H1 (cell line): ENCODE results near the gene ZBTB40. TPM values are rescaled to one million over a fixed set of nuclear protein-coding genes. Genes with fewer than 3 reads are reported as not detected.

Experiments
- CTCF ChIA-PET: fragments of 300-600 bp; sonication (Branson Sonifier 250); formaldehyde crosslinking; loops from one replicate; lab custom pipeline; 2021; ENCODE audit not compliant: partially characterized antibody; lab: Charles Lee
- POLR2A ChIA-PET: fragments of 300-600 bp; sonication (Branson Sonifier 250); formaldehyde crosslinking; loops from one replicate; lab custom pipeline; 2021; ENCODE audit warnings: inconsistent platforms; ENCODE audit not compliant: partially characterized antibody; lab: Charles Lee
- DNase-seq, 2 experiments: peaks; one replicate each; pipeline versions ENCODE4 v3.0.0 to v3.0.0-alpha.2; 2010 to 2022; ENCODE audit warnings: low spot score in 2 of 2, low read depth in 1 of 2, mixed read lengths in 1 of 2
- FAIRE-seq: peaks from 2 replicates; lab custom pipeline; 2011; peaks lifted over from hg19 to GRCh38; lab: Jason Lieb, UNC
- H2AFZ ChIP-seq: 2 replicates; pipeline ENCODE4 v1.8.1; 2012; ENCODE audit warnings: low read length, inconsistent platforms
- H2AK5ac ChIP-seq: 2 replicates; pipeline ENCODE4 v1.6.1; 2013; ENCODE audit warnings: low read depth, low read length
- H2BK120ac ChIP-seq: replicated peaks from 2 replicates; pipeline ENCODE3; 2013; ENCODE audit warnings: low read depth, low read length, inconsistent platforms
- H2BK12ac ChIP-seq: 2 replicates; pipeline ENCODE4 v1.6.1; 2013; ENCODE audit warnings: low read depth, low read length
- H2BK15ac ChIP-seq: 2 replicates; pipeline ENCODE4 v1.6.1; 2013; ENCODE audit warnings: low read length
- H2BK20ac ChIP-seq: 2 replicates; pipeline ENCODE4 v1.6.1; 2013; ENCODE audit warnings: low read length
- H2BK5ac ChIP-seq: 2 replicates; pipeline ENCODE4 v1.6.1; 2013; ENCODE audit warnings: low read depth, low read length
- H3K14ac ChIP-seq: 2 replicates; pipeline ENCODE4 v1.6.1; 2013; ENCODE audit warnings: inconsistent platforms; ENCODE audit not compliant: insufficient read length
- H3K18ac ChIP-seq: 2 replicates; pipeline ENCODE4 v1.6.1; 2013; ENCODE audit warnings: low read length; ENCODE audit errors: extremely low read depth
- H3K23ac ChIP-seq: 2 replicates; pipeline ENCODE4 v1.6.1; 2013; ENCODE audit warnings: inconsistent platforms; ENCODE audit not compliant: insufficient read length
- H3K23me2 ChIP-seq: 2 replicates; pipeline ENCODE4 v1.6.1; 2013; ENCODE audit warnings: low read depth, low read length
- H3K27ac ChIP-seq: 2 replicates; pipeline ENCODE4 v1.6.1; 2011; ENCODE audit warnings: low read depth, low read length, inconsistent platforms
- H3K27me3 ChIP-seq, 4 experiments: replicated peaks in 1 of 4; 1 replicate in 1 of 4; 2 replicates in 3 of 4; pipeline versions ENCODE4 v1.6.1 to v1.8.1; 2011 to 2013; ENCODE audit warnings: low read length in 3 of 4, mild to moderate bottlenecking in 3 of 4, inconsistent platforms in 2 of 4, mixed read lengths in 2 of 4, moderate library complexity in 1 of 4; ENCODE audit not compliant: control insufficient read depth in 3 of 4, insufficient read depth in 3 of 4; ENCODE audit errors: extremely low read depth in 1 of 4
- H3K36me3 ChIP-seq, 4 experiments: 2 replicates each; pipeline versions ENCODE4 v1.6.1 to v1.8.1; 2011 to 2013; ENCODE audit warnings: mild to moderate bottlenecking in 4 of 4, low read length in 3 of 4, moderate library complexity in 2 of 4, control low read depth in 1 of 4, inconsistent platforms in 1 of 4; ENCODE audit not compliant: insufficient read depth in 4 of 4, control insufficient read depth in 2 of 4
- H3K4ac ChIP-seq: replicated peaks from 2 replicates; pipeline ENCODE3; 2013; ENCODE audit warnings: low read length, low read depth, mixed read lengths, inconsistent platforms; ENCODE audit not compliant: insufficient read length
- H3K4me1 ChIP-seq, 4 experiments: replicated peaks in 1 of 4; 1 replicate in 1 of 4; 2 replicates in 3 of 4; pipeline versions ENCODE4 v1.6.1 to v1.8.1; 2011 to 2013; ENCODE audit warnings: low read length in 3 of 4, inconsistent platforms in 2 of 4, mixed read lengths in 1 of 4; ENCODE audit not compliant: insufficient read depth in 4 of 4, control insufficient read depth in 3 of 4
- H3K4me2 ChIP-seq, 2 experiments: 2 replicates each; pipeline versions ENCODE4 v1.6.1 to v1.8.1; 2011 to 2013; ENCODE audit warnings: low read depth in 2 of 2, low read length in 2 of 2, control low read depth in 1 of 2, inconsistent platforms in 1 of 2, mild to moderate bottlenecking in 1 of 2; ENCODE audit not compliant: insufficient read depth in 1 of 2
- H3K4me3 ChIP-seq, 4 experiments: fragments of 200-600, 300-600 bp in 1 of 4; sonication (generic), shearing (Covaris generic), sonication (Bioruptor Twin) in 1 of 4; 2 replicates each; pipeline versions ENCODE4 v1.5.1 to v1.8.1; 2011 to 2016; ENCODE audit warnings: low read length in 4 of 4, low read depth in 3 of 4, control low read depth in 2 of 4, inconsistent platforms in 2 of 4, mild to moderate bottlenecking in 2 of 4, mixed read lengths in 1 of 4, moderate library complexity in 1 of 4; ENCODE audit not compliant: insufficient read depth in 2 of 4; ENCODE audit errors: extremely low read depth in 1 of 4
- H3K56ac ChIP-seq: replicated peaks from 2 replicates; pipeline ENCODE3; 2013; ENCODE audit warnings: low read depth, mild to moderate bottlenecking, mixed read lengths, low read length, inconsistent platforms; ENCODE audit not compliant: insufficient read length
- H3K79me1 ChIP-seq: 2 replicates; pipeline ENCODE4 v1.6.1; 2013; ENCODE audit warnings: low read depth, low read length, control low read depth
- H3K79me2 ChIP-seq, 2 experiments: 2 replicates each; pipeline versions ENCODE4 v1.6.1 to v1.8.1; 2012 to 2013; ENCODE audit warnings: low read length in 2 of 2, mild to moderate bottlenecking in 2 of 2, inconsistent platforms in 1 of 2; ENCODE audit not compliant: insufficient read depth in 2 of 2, control insufficient read depth in 1 of 2
- H3K9ac ChIP-seq, 4 experiments: replicated peaks in 1 of 4; 1 replicate in 1 of 4; 2 replicates in 3 of 4; pipeline versions ENCODE4 v1.6.1 to v1.8.1; 2011 to 2013; ENCODE audit warnings: low read depth in 3 of 4, low read length in 3 of 4, control low read depth in 2 of 4, mild to moderate bottlenecking in 2 of 4, moderate library complexity in 2 of 4, inconsistent platforms in 1 of 4; ENCODE audit errors: extremely low read depth in 1 of 4
- H3K9me3 ChIP-seq, 2 experiments: 2 replicates each; pipeline versions ENCODE4 v1.6.1 to v1.8.1; 2012 to 2013; ENCODE audit warnings: mild to moderate bottlenecking in 2 of 2, moderate library complexity in 2 of 2, control low read depth in 1 of 2, inconsistent platforms in 1 of 2, low read depth in 1 of 2, low read length in 1 of 2, mixed read lengths in 1 of 2; ENCODE audit not compliant: insufficient read depth in 2 of 2
- H4K20me1 ChIP-seq, 2 experiments: replicated peaks in 1 of 2; 2 replicates each; pipeline versions ENCODE3 to v1.8.1; 2011 to 2013; ENCODE audit warnings: inconsistent platforms in 2 of 2, low read length in 2 of 2, mild to moderate bottlenecking in 1 of 2; ENCODE audit not compliant: insufficient read depth in 2 of 2, control insufficient read depth in 1 of 2
- H4K5ac ChIP-seq: 2 replicates; pipeline ENCODE4 v1.6.1; 2013; ENCODE audit warnings: low read length, low read depth, mixed read lengths, inconsistent platforms; ENCODE audit not compliant: insufficient read length
- H4K8ac ChIP-seq: 2 replicates; pipeline ENCODE4 v1.8.0; 2013; ENCODE audit warnings: mild to moderate bottlenecking, moderate library complexity, low read length, inconsistent platforms; ENCODE audit not compliant: insufficient read depth; ENCODE audit errors: extremely low read depth
- H4K91ac ChIP-seq: replicated peaks from 2 replicates; pipeline ENCODE3; 2013; ENCODE audit warnings: low read length, mixed read lengths, inconsistent platforms; ENCODE audit not compliant: insufficient read length
- EZH2 ChIP-seq: fragments of 200-600 bp; sonication (generic); IDR thresholded peaks from 2 replicates; pipeline ENCODE4 v1.7.1; 2012; ENCODE audit warnings: low read depth, mild to moderate bottlenecking, moderate library complexity, low read length, inconsistent platforms; ENCODE audit not compliant: severe bottlenecking
- KDM5A ChIP-seq: fragments of 200-600 bp; IDR thresholded peaks from 2 replicates; pipeline ENCODE4 v1.7.1; 2012; ENCODE audit warnings: mild to moderate bottlenecking, low read length, inconsistent platforms, mixed read lengths
- NANOG ChIP-seq: IDR thresholded peaks from 2 replicates; pipeline ENCODE4 v1.6.1; 2011; ENCODE audit warnings: low read length, low read depth, mild to moderate bottlenecking, inconsistent platforms; ENCODE audit not compliant: insufficient read depth, poor library complexity, severe bottlenecking
- RBBP5 ChIP-seq: IDR thresholded peaks from 2 replicates; pipeline ENCODE4 v1.7.1; 2012; ENCODE audit warnings: low read depth, mild to moderate bottlenecking, inconsistent platforms, low read length, moderate library complexity, borderline replicate concordance
- RXRA ChIP-seq: IDR thresholded peaks from 2 replicates; pipeline ENCODE4 v1.6.1; 2011; ENCODE audit warnings: low read depth, mild to moderate bottlenecking, low read length, moderate library complexity; ENCODE audit not compliant: insufficient read depth
- SP2 ChIP-seq: IDR thresholded peaks from 2 replicates; pipeline ENCODE4 v1.6.1; 2012; ENCODE audit warnings: mild to moderate bottlenecking, low read length, inconsistent platforms
- SRF ChIP-seq: IDR thresholded peaks from 2 replicates; pipeline ENCODE4 v1.6.1; 2011; ENCODE audit warnings: mild to moderate bottlenecking, low read depth, low read length, moderate library complexity
- TEAD4 ChIP-seq: IDR thresholded peaks from 2 replicates; pipeline ENCODE4 v1.6.1; 2012; ENCODE audit warnings: low read depth, low read length, inconsistent platforms, mixed read lengths
- ZNF274 ChIP-seq: IDR thresholded peaks from 2 replicates; pipeline ENCODE4 v1.7.0; 2012; ENCODE audit warnings: low read length, borderline replicate concordance; ENCODE audit errors: extremely low read depth
- WGBS, 2 experiments: shearing (Covaris generic) in 1 of 2; methylation state at CpG; one replicate each; pipeline versions ENCODE4 v1.1.6 to v1.1.7; 2013 to 2015; ENCODE audit warnings: low lambda C conversion rate in 2 of 2, mixed read lengths in 2 of 2, inconsistent platforms in 1 of 2, low coverage in 1 of 2, missing lambda C conversion rate in 1 of 2; ENCODE audit not compliant: insufficient replicate concordance in 2 of 2, insufficient coverage in 1 of 2, insufficient read length in 1 of 2; ENCODE audit errors: extremely low coverage in 1 of 2, missing lambda C conversion rate in 1 of 2; 5-methylcytosine and 5-hydroxymethylcytosine counted together
- polyA plus RNA-seq, 7 experiments: library from polyadenylated mRNA; depleted of rRNA in 3 of 7; stranded (reverse) in 5 of 7; unstranded in 2 of 7; fragments of >200 nt in 5 of 7; fragments of 200-250 nt in 2 of 7; gene quantifications; 1 replicate in 5 of 7; 2 replicates in 1 of 7; 4 replicates in 1 of 7; pipeline versions ENCODE4 v1.2.1 to v1.2.3, GENCODE V29; 2011 to 2013; ENCODE audit warnings: missing spikeins in 2 of 7, mixed read lengths in 2 of 7
- total RNA-seq: library from RNA; stranded (reverse); fragmentation: NEBNext Ultra II Directional; extraction: Animal tissue kit (Norgen Biotek cat#: 25700); gene quantifications from 2 replicates; pipeline ENCODE4 v1.2.1, GENCODE V29; 2021
- TF ChIP-seq, protein P1 (sequence below): IDR thresholded peaks from 2 replicates; pipeline ENCODE4 v1.6.1; 2012; ENCODE audit warnings: low read length, inconsistent platforms
- TF ChIP-seq, protein P2 (sequence below): IDR thresholded peaks from 2 replicates; pipeline ENCODE4 v1.6.1; 2012; ENCODE audit warnings: inconsistent platforms

ZBTB40 gene
- total and polyA plus RNA-seq, 2 of the 8 experiments (the other 6 are each of a cell fraction or from before 2014, with no cell fraction given), result 3.1 to 19.3 TPM

DNA sequence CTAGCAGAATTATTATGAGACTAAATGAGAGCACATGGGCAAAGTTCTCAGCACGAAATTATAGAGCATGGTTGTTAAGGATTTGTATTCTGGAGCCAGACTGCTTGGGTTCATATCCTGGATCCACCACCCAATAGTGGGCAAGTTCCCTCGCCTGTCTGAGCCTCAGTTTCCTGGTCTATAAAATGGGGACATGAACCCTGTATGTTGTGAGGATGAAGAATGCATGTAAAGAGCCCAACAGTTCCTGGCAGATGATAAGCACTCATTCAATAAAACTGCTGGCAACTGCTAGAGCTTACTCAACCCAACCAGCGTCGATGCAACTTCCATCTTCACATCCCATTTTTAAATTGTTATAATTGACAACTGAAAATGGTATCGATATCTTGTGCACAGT, 47.2 kb upstream of the ZBTB40 start:
- Histone ChIP-seq H3K4me2 (no peak overlapping the region), H4K91ac (no peak overlapping the region), H2BK20ac (no peak overlapping the region), H2BK120ac (no peak overlapping the region), H3K4me3 (no peak overlapping the region), H3K79me2 (no peaks in the 10 kb centered on the region), H3K56ac (no peak overlapping the region), H4K20me1 (no peaks in the 10 kb centered on the region), H3K23me2 (no peaks in the 10 kb centered on the region; the same call in 1 of the 2 replicates), H3K4me1 (no peaks in the 10 kb centered on the region), H3K79me1 (no peaks in the 10 kb centered on the region), H4K8ac (no peak overlapping the region), H2BK12ac (no peak overlapping the region), H3K18ac (no peak overlapping the region), H3K14ac (no peak overlapping the region), H3K27me3 (no peaks in the 10 kb centered on the region), H3K4ac (no peak overlapping the region), H2AK5ac (no peak overlapping the region), H2BK15ac (no peak overlapping the region), H3K9ac (no peak overlapping the region), H3K27ac (no peak overlapping the region), H3K36me3 (no peaks in the 10 kb centered on the region), H2BK5ac (no peak overlapping the region), H4K5ac (no peak overlapping the region), H3K23ac (no peak overlapping the region), H3K9me3 (no peaks in the 10 kb centered on the region), H2AFZ (no peak overlapping the region)
- DNase-seq, result no peak
- no peak for FAIRE-seq
- ChIA-PET POLR2A (no interaction called here), CTCF (interaction anchor here (0.9 to 3.0 kb wide), 8 partner anchors 10 to 299 kb away, joined by 3 to 14 read pairs (median 3); no protein-coding TSS in a partner anchor)
- WGBS, 2 experiments, result 81% methylated on average over 5 of the region's 5 CpGs; no CpG with 5 or more reads in 1 of the 2 experiments
- no peak for TF ChIP-seq RBBP5
- TF ChIP-seq ZNF274, result no peak
- TF ChIP-seq, protein P1, sequence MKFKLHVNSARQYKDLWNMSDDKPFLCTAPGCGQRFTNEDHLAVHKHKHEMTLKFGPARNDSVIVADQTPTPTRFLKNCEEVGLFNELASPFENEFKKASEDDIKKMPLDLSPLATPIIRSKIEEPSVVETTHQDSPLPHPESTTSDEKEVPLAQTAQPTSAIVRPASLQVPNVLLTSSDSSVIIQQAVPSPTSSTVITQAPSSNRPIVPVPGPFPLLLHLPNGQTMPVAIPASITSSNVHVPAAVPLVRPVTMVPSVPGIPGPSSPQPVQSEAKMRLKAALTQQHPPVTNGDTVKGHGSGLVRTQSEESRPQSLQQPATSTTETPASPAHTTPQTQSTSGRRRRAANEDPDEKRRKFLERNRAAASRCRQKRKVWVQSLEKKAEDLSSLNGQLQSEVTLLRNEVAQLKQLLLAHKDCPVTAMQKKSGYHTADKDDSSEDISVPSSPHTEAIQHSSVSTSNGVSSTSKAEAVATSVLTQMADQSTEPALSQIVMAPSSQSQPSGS, result no peak
- TF ChIP-seq TEAD4, result no peak
- TF ChIP-seq SRF, result no peak
- TF ChIP-seq KDM5A, result no peak
- TF ChIP-seq EZH2, result no peak
- TF ChIP-seq SP2, result no peak
- TF ChIP-seq RXRA, result no peak
- TF ChIP-seq NANOG, result no peak
- TF ChIP-seq, protein P2, sequence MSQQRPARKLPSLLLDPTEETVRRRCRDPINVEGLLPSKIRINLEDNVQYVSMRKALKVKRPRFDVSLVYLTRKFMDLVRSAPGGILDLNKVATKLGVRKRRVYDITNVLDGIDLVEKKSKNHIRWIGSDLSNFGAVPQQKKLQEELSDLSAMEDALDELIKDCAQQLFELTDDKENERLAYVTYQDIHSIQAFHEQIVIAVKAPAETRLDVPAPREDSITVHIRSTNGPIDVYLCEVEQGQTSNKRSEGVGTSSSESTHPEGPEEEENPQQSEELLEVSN, result no peak
